Esophagus squamous epithelium (tissue), 5 donors: ENCODE data around the gene MLLT10. TPM values are rescaled to one million over a fixed set of nuclear protein-coding genes. Genes with fewer than 3 reads are reported as not detected.

Source experiments
- DNase-seq: peaks from one replicate; lab custom pipeline; 2025; lab: John Stamatoyannopoulos, UW
- H3K27ac ChIP-seq, 4 donors: fragments of 200-600 bp; sonication (generic); one replicate each; pipeline ENCODE4 v1.5.1; 2016 to 2019; ENCODE audit warnings: mild to moderate bottlenecking in 1 of 4
- H3K27me3 ChIP-seq, 4 donors: fragments of 200-600 bp; sonication (generic); 1 replicate in 3 of 4; 2 replicates in 1 of 4; pipeline versions ENCODE4 v1.5.1 to v1.6.0; 2017 to 2021; ENCODE audit warnings: antibody characterized with exemption in 1 of 4
- H3K36me3 ChIP-seq, 3 donors: fragments of 200-600 bp; sonication (generic); one replicate each; pipeline ENCODE4 v1.5.1; 2016 to 2019
- H3K4me1 ChIP-seq, 3 donors: fragments of 200-600 bp; sonication (generic); one replicate each; pipeline ENCODE4 v1.5.1; 2017 to 2019
- H3K4me3 ChIP-seq, 4 donors: fragments of 200-600 bp; sonication (generic); 1 replicate in 3 of 4; 2 replicates in 1 of 4; pipeline ENCODE4 v1.5.1; 2016 to 2019; ENCODE audit warnings: mild to moderate bottlenecking in 2 of 4, moderate library complexity in 1 of 4
- H3K9me3 ChIP-seq, 3 donors: fragments of 200-600 bp; sonication (generic); one replicate each; pipeline ENCODE4 v1.5.1; 2016 to 2019
- CTCF ChIP-seq, 6 experiments: fragments of 450-650 bp in 4 of 6; fragments of 200-600 bp in 2 of 6; sonication (generic) in 2 of 6; IDR thresholded peaks; one replicate each; pipeline ENCODE4 v1.5.1; 2016 to 2019; ENCODE audit warnings: antibody characterized with exemption in 6 of 6, mild to moderate bottlenecking in 4 of 6, moderate library complexity in 4 of 6
- POLR2A ChIP-seq, 4 donors: fragments of 450-650 bp; IDR thresholded peaks; one replicate each; pipeline ENCODE4 v1.6.1; 2017; ENCODE audit warnings: antibody characterized with exemption in 4 of 4, mild to moderate bottlenecking in 4 of 4, moderate library complexity in 3 of 4
- WGBS, 2 donors: methylation state at CpG; one replicate each; pipeline ENCODE4 v1.1.5; 2018; 5-methylcytosine and 5-hydroxymethylcytosine counted together
- intact Hi-C: fragments of 100-400 bp; cut with DNase I; formaldehyde crosslinking; loops from one replicate; pipeline ENCODE4 v1.15.0; 2022
- total RNA-seq, 4 donors: library from RNA; depleted of rRNA; stranded (reverse); fragments of >200 nt; gene quantifications; one replicate each; pipeline ENCODE4 v1.1.0, GENCODE V29; 2016
- donor health status: DM: yes; HTN: yes; CAD: no.

Gene MLLT10
- total RNA-seq, 4 donors from 2014 or later, result 22.7 to 49.6 (median 32.4) TPM

DNA sequence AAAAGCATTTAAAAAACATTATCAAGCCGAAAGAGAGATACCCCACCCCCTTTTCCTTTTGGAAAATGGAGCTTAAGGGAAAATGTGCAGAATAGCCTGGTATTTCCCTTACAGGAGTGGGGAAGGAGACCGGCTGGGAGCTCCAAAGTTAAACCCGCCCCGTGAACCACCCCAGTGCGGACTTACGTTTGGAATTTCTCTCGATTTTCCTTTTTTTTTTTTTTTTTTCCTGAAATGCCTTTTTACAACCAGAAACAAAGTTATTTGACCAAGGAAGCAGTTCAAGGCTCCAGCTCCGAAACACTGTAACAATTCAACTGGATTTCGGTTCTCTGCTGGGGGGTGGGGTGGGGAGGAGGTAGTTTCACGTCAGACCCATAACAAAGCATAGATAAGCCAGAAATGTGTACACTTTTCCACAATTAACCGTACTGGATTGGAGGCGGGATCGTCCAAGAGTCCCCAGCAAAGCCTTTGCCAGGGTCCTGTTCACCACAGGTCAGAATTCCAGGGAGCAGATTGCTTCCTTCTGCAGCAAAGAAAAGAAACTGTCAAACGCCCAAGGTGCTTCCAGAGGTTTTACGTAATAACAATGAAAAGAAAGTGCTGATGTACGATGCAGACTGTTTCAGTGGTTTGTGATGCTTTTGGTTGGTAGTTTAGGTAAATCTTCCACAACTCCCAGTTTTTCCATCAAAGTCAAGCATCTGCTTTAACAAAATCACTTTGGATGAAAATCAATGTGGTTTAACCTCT lies 15.2 kb upstream of the MLLT10 start:
- Histone ChIP-seq H3K9me3 (no peaks in the 10 kb centered on the region), H3K4me1 (peaks cover 21 to 92% (median 23%) of the 10 kb centered on the region in 3 donors), H3K4me3 (peak overlapping the region; percentile 53 to 70 (median 65)), H3K27ac (peak overlapping the region; percentile 76 to 100 (median 92)), H3K36me3 (no peaks in the 10 kb centered on the region), H3K27me3 (peaks cover 0 to 32% (median 0%) of the 10 kb centered on the region in 4 donors)
- 7% methylated on average over 16 of the region's 16 CpGs for WGBS, 2 donors
- no peak for DNase-seq
- TF ChIP-seq CTCF (IDR thresholded peaks at IDR 0.05) (no peak), POLR2A (IDR thresholded peaks at IDR 0.05) (no peak)
- intact Hi-C loops, result loop anchor here (10.0 kb wide), 1 partner anchor 716 kb away; no protein-coding TSS in a partner anchor

- no peaks in the 10 kb centered on the region for H3K9me3 ChIP-seq
- peak overlapping the region; percentile 76 to 100 (median 92) for H3K27ac ChIP-seq
- peaks cover 21 to 92% (median 24%) of the 10 kb centered on the region in 3 donors for H3K4me1 ChIP-seq
- H3K27me3 ChIP-seq, result peaks cover 0 to 32% (median 0%) of the 10 kb centered on the region in 4 donors
- WGBS, 2 donors, result 3 to 8% methylated on average over 11 of the region's 11 CpGs
- H3K36me3 ChIP-seq, result no peaks in the 10 kb centered on the region
- intact Hi-C loops, result loop anchor here (10.0 kb wide), 1 partner anchor 715 kb away; no protein-coding TSS in a partner anchor
- DNase-seq, result no peak
- TF ChIP-seq POLR2A (IDR thresholded peaks at IDR 0.05) (no peak), CTCF (IDR thresholded peaks at IDR 0.05) (no peak)
- H3K4me3 ChIP-seq, result peak overlapping the region; percentile 53 to 70 (median 65)
These were observed 14.6 kb upstream of the MLLT10 start for GRCh38 chr10:21519397-21519933.

- Histone ChIP-seq H3K4me1 (peaks cover 21 to 92% (median 24%) of the 10 kb centered on the region in 3 donors), H3K27ac (peak overlapping the region; percentile 76 to 100 (median 92)), H3K36me3 (no peaks in the 10 kb centered on the region), H3K4me3 (peak overlapping the region; percentile 20 to 70 (median 62)), H3K27me3 (peaks cover 0 to 31% (median 0%) of the 10 kb centered on the region in 4 donors), H3K9me3 (no peaks in the 10 kb centered on the region)
- intact Hi-C loops, result loop anchor here (10.0 kb wide), 1 partner anchor 715 kb away; no protein-coding TSS in a partner anchor
- TF ChIP-seq POLR2A (IDR thresholded peaks at IDR 0.05) (no peak), CTCF (IDR thresholded peaks at IDR 0.05) (no peak)
- WGBS, 2 donors, result 2% methylated on average over 12 of the region's 12 CpGs
- DNase-seq, result no peak
These were observed 14.0 kb upstream of the MLLT10 start for GRCh38 chr10:21519941-21520436.

DNA sequence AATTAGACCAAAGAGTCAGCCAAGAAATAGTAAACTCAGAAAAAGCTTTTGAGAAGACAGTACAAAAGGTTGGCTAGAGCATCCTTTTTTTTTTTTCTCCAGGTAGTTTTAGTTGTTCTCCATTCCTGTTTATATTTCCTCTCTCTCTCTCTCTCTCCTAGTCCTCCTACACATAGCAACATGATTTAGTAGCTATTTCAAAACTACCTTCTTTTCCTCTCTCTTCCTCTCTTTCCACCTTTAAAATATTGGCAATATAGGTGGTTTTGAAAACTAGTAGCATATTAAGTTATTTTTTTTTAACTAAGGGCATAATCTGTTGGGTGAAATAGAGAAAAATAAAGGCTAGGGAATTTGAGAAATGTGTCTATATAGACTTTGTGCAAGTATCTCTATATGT lies 13.5 kb upstream of the MLLT10 start:
- H3K36me3 ChIP-seq, result no peaks in the 10 kb centered on the region
- H3K9me3 ChIP-seq, result no peaks in the 10 kb centered on the region
- TF ChIP-seq CTCF (IDR thresholded peaks at IDR 0.05), result no peak
- TF ChIP-seq POLR2A (IDR thresholded peaks at IDR 0.05), result no peak
- no peak for DNase-seq
- H3K4me3 ChIP-seq, result peak overlapping the region; percentile 20 to 70 (median 62)
- H3K27me3 ChIP-seq, result peaks cover 0 to 26% (median 0%) of the 10 kb centered on the region in 4 donors
- intact Hi-C loops, result no loop called here
- peaks cover 19 to 92% (median 24%) of the 10 kb centered on the region in 3 donors for H3K4me1 ChIP-seq
- H3K27ac ChIP-seq, result peak overlapping the region; percentile 76 to 100 (median 92)

DNA sequence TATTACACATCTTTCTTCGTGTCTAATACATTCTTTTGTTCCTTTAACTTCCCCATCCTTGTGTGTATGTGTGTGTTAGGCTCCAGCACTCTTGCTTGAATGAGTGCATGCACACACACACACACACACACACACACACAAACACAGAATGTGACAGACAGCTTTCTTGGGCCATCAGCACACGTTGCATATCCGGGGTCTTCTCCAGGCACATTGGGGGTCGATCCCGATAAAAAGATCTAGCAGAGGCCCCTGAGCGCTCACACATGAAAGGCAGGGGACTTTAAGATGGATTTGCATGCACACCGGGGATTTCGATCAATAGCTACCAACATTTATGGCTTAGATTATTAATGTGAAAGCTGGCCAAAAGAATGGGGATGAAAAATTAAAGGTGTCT lies 13.1 kb upstream of the MLLT10 start:
- WGBS, 2 donors, result 67 to 72% methylated on average over 7 to 8 of the region's 8 CpGs
- intact Hi-C loops, result no loop called here
- peaks cover 0 to 22% (median 0%) of the 10 kb centered on the region in 4 donors for H3K27me3 ChIP-seq

More for the DNA sequence above, 13.1 kb upstream of the MLLT10 start:
- H3K27ac ChIP-seq, result peak overlapping the region; percentile 53 to 100 (median 86)
- no peak for DNase-seq
- H3K36me3 ChIP-seq, result no peaks in the 10 kb centered on the region
- no peak overlapping the region for H3K4me3 ChIP-seq
- H3K4me1 ChIP-seq, result peaks cover 14 to 88% (median 22%) of the 10 kb centered on the region in 3 donors
- H3K9me3 ChIP-seq, result no peaks in the 10 kb centered on the region
- TF ChIP-seq POLR2A (IDR thresholded peaks at IDR 0.05), result no peak
- no peak for TF ChIP-seq CTCF (IDR thresholded peaks at IDR 0.05)
